ENCODE data around the gene CRELD1.

DNA sequence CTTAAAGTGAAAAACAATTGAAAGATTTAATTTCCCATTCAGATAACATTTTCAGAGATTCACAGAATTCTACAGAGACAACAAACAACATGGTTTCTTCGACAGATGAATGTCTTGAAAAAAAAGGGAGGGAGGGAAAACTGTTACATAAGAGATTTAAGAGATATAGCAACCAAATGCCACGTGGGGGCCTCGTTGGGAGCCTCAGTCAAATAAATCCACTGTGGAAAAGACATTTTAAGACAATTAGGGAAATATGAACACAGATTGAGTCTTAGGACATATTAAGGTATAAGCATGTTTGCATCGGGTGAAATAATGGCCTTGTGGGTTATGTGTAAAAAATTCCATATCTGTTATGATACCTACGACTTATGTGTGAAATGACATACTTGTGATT lies 23.6 kb downstream of the CRELD1 start:
- TF ChIP-seq, protein P1, sequence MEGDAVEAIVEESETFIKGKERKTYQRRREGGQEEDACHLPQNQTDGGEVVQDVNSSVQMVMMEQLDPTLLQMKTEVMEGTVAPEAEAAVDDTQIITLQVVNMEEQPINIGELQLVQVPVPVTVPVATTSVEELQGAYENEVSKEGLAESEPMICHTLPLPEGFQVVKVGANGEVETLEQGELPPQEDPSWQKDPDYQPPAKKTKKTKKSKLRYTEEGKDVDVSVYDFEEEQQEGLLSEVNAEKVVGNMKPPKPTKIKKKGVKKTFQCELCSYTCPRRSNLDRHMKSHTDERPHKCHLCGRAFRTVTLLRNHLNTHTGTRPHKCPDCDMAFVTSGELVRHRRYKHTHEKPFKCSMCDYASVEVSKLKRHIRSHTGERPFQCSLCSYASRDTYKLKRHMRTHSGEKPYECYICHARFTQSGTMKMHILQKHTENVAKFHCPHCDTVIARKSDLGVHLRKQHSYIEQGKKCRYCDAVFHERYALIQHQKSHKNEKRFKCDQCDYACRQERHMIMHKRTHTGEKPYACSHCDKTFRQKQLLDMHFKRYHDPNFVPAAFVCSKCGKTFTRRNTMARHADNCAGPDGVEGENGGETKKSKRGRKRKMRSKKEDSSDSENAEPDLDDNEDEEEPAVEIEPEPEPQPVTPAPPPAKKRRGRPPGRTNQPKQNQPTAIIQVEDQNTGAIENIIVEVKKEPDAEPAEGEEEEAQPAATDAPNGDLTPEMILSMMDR (IDR thresholded peaks at IDR 0.05) = no peak
- TF ChIP-seq POLR2A (IDR thresholded peaks at IDR 0.05) = no peak

Measured in body of pancreas (tissue), 4 donors.